Neuronal stem cell (in vitro differentiated cells): ENCODE measurements around the gene PLA2G4A.

ENCODE experiments used
- DNase-seq: peaks from one replicate; pipeline ENCODE4 v3.0.0-alpha.2; 2013; ENCODE audit warnings: low spot score
- H2AFZ ChIP-seq: one replicate; pipeline ENCODE4 v1.6.1; 2013; ENCODE audit warnings: mild to moderate bottlenecking, low read length, inconsistent platforms
- H2AK5ac ChIP-seq: 2 replicates; pipeline ENCODE4 v1.6.1; 2013; ENCODE audit warnings: low read depth, mild to moderate bottlenecking, inconsistent platforms, low read length, moderate library complexity, mixed read lengths
- H2BK120ac ChIP-seq: 2 replicates; pipeline ENCODE4 v1.6.1; 2013; ENCODE audit warnings: low read depth, mild to moderate bottlenecking, inconsistent platforms, low read length, moderate library complexity, mixed read lengths
- H2BK12ac ChIP-seq: one replicate; pipeline ENCODE4 v1.6.1; 2013; ENCODE audit warnings: low read length, inconsistent platforms
- H2BK15ac ChIP-seq: 2 replicates; pipeline ENCODE4 v1.6.1; 2013; ENCODE audit warnings: mild to moderate bottlenecking, low read length, inconsistent platforms, mixed read lengths
- H2BK5ac ChIP-seq: one replicate; pipeline ENCODE4 v1.6.1; 2013; ENCODE audit warnings: inconsistent platforms, mild to moderate bottlenecking, low read length, moderate library complexity
- H3K14ac ChIP-seq: one replicate; pipeline ENCODE4 v1.6.1; 2013; ENCODE audit warnings: low read length, inconsistent platforms
- H3K18ac ChIP-seq: 2 replicates; pipeline ENCODE4 v1.6.1; 2013; ENCODE audit warnings: low read length, inconsistent platforms
- H3K23ac ChIP-seq: 2 replicates; pipeline ENCODE4 v1.6.1; 2013; ENCODE audit warnings: low read depth, mild to moderate bottlenecking, mixed read lengths, low read length, inconsistent platforms; ENCODE audit not compliant: poor library complexity
- H3K27ac ChIP-seq: replicated peaks from 3 replicates; pipeline ENCODE4 v1.5.1; 2013; ENCODE audit warnings: low read length, inconsistent platforms
- H3K27me3 ChIP-seq, 3 experiments: 2 replicates each; pipeline ENCODE4 v1.6.1; 2013; ENCODE audit warnings: low read length in 3 of 3, mild to moderate bottlenecking in 2 of 3, inconsistent platforms in 1 of 3, low read depth in 1 of 3, mixed read lengths in 1 of 3, moderate library complexity in 1 of 3; ENCODE audit not compliant: control insufficient read depth in 3 of 3, insufficient read depth in 3 of 3
- H3K36me3 ChIP-seq, 2 donors: replicated peaks in 1 of 2; 2 replicates each; pipeline ENCODE4 v1.6.1; 2013; ENCODE audit warnings: low read length in 2 of 2; ENCODE audit not compliant: control insufficient read depth in 2 of 2, insufficient read depth in 2 of 2
- H3K4ac ChIP-seq: 2 replicates; pipeline ENCODE4 v1.6.1; 2013; ENCODE audit warnings: inconsistent platforms, mild to moderate bottlenecking, low read length, moderate library complexity
- H3K4me1 ChIP-seq, 2 donors: 1 replicate in 1 of 2; 2 replicates in 1 of 2; pipeline ENCODE4 v1.6.1; 2013; ENCODE audit warnings: low read length in 2 of 2, low read depth in 1 of 2; ENCODE audit not compliant: control insufficient read depth in 2 of 2, insufficient read depth in 1 of 2
- H3K4me2 ChIP-seq: one replicate; pipeline ENCODE4 v1.6.1; 2013; ENCODE audit warnings: mild to moderate bottlenecking, low read length, inconsistent platforms; ENCODE audit not compliant: insufficient read depth, poor library complexity, severe bottlenecking
- H3K4me3 ChIP-seq, 2 donors: 2 replicates each; pipeline ENCODE4 v1.5.1; 2013; ENCODE audit warnings: low read length in 2 of 2, mild to moderate bottlenecking in 2 of 2, inconsistent platforms in 1 of 2, moderate library complexity in 1 of 2
- H3K79me1 ChIP-seq: one replicate; pipeline ENCODE4 v1.6.1; 2013; ENCODE audit warnings: low read depth, mild to moderate bottlenecking, inconsistent platforms, low read length, moderate library complexity
- H3K9ac ChIP-seq: one replicate; pipeline ENCODE4 v1.6.1; 2013; ENCODE audit warnings: mild to moderate bottlenecking, low read depth, low read length, inconsistent platforms; ENCODE audit not compliant: poor library complexity
- H3K9me3 ChIP-seq, 2 donors: replicated peaks in 1 of 2; 2 replicates each; pipeline versions ENCODE3 to v1.6.1; 2013; ENCODE audit warnings: low read length in 2 of 2, mild to moderate bottlenecking in 2 of 2, inconsistent platforms in 1 of 2, low read depth in 1 of 2, mixed read lengths in 1 of 2, moderate library complexity in 1 of 2; ENCODE audit not compliant: control insufficient read depth in 2 of 2, insufficient read depth in 1 of 2
- H4K8ac ChIP-seq: one replicate; pipeline ENCODE4 v1.6.1; 2013; ENCODE audit warnings: low read depth, mild to moderate bottlenecking, inconsistent platforms, low read length, moderate library complexity
- H4K91ac ChIP-seq: one replicate; pipeline ENCODE4 v1.6.1; 2013; ENCODE audit warnings: low read length, low read depth, mild to moderate bottlenecking, inconsistent platforms; ENCODE audit not compliant: poor library complexity
- WGBS, 2 donors: extraction: QIAGEN DNeasy Blood & Tissue Kit; methylation state at CpG; one replicate each; pipeline ENCODE4 v1.1.7; 2013; ENCODE audit warnings: missing lambda C conversion rate in 2 of 2, mixed read lengths in 1 of 2; ENCODE audit not compliant: insufficient read length in 2 of 2, insufficient replicate concordance in 1 of 2; ENCODE audit errors: extremely low coverage in 2 of 2; 5-methylcytosine and 5-hydroxymethylcytosine counted together

The PLA2G4A gene

DNA sequence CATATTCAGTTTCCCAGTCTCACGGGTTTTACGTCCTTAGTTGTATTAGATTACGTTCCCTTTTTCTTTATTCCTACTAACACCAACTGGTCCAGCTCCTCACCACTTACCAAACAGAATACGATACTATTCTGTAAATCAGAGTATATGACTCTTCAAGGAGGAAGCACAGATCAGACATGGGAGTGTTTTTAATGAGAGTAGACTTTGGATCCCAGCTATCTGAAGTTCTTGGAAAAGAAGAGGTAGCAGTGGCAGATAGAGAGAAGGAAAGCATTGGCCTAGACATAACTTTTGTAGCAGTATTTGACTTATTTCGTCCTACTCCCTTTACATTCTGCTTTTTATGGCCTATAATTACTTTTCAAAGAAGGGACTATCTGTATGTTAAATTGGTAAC lies 24.1 kb upstream of the PLA2G4A start:
- H3K4me1 ChIP-seq = no peaks in the 10 kb centered on the region
- no peak overlapping the region for H2AFZ ChIP-seq
- H2BK12ac ChIP-seq = no peak overlapping the region
- H3K4me3 ChIP-seq = no peak overlapping the region
- no peak for DNase-seq
- H4K91ac ChIP-seq = no peak overlapping the region
- no peak overlapping the region for H2BK120ac ChIP-seq
- H3K14ac ChIP-seq = no peak overlapping the region
- H3K27me3 ChIP-seq = no peaks in the 10 kb centered on the region
- no peak overlapping the region for H2AK5ac ChIP-seq
- H3K23ac ChIP-seq = no peak overlapping the region
- no peak overlapping the region for H3K4ac ChIP-seq
- H3K4me2 ChIP-seq = no peak overlapping the region
- H3K18ac ChIP-seq = no peak overlapping the region
- no peak overlapping the region for H3K9ac ChIP-seq
- H3K27ac ChIP-seq = no peak overlapping the region
- no peak overlapping the region for H4K8ac ChIP-seq
- no CpG with 5 or more reads among the region's 5 CpGs for WGBS, 2 donors
- H3K9me3 ChIP-seq = no peaks in the 10 kb centered on the region
- no peak overlapping the region for H2BK5ac ChIP-seq
- H3K36me3 ChIP-seq = no peaks in the 10 kb centered on the region
- H3K79me1 ChIP-seq = no peaks in the 10 kb centered on the region
- H2BK15ac ChIP-seq = no peak overlapping the region

DNA sequence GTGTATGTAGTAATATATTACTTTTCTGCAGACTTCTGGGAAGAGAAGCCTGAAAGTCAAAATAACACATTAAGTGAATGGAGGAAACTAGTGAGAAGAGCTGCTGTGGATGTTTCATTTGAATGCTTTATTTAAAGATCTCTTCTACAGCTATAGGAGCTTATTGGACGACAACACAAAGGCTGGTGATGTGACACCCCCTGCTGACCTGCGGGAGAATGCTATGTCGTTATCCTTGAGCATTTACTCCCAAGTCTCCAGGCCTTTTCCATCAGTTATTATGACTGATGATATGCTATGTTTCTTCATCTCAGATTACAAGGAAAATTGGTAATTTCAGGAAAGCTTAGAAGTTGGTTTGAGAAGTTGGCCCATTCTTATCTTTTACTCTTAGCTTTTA lies 22.3 kb upstream of the PLA2G4A start:
- H3K9ac ChIP-seq = no peak overlapping the region
- H3K4me1 ChIP-seq = no peaks in the 10 kb centered on the region
- H3K27ac ChIP-seq = no peak overlapping the region
- H3K36me3 ChIP-seq = no peaks in the 10 kb centered on the region
- H2BK15ac ChIP-seq = no peak overlapping the region
- no peak overlapping the region for H2BK5ac ChIP-seq
- no peak overlapping the region for H3K23ac ChIP-seq
- H2AK5ac ChIP-seq = no peak overlapping the region
- H4K91ac ChIP-seq = no peak overlapping the region
- no peak overlapping the region for H4K8ac ChIP-seq
- no peaks in the 10 kb centered on the region for H3K9me3 ChIP-seq
- no peaks in the 10 kb centered on the region for H3K79me1 ChIP-seq
- no peak overlapping the region for H2AFZ ChIP-seq
- H3K4ac ChIP-seq = no peak overlapping the region
- no peak overlapping the region for H2BK120ac ChIP-seq
- H3K14ac ChIP-seq = no peak overlapping the region
- no peak overlapping the region for H2BK12ac ChIP-seq
- no CpG with 5 or more reads among the region's 3 CpGs for WGBS, 2 donors
- no peak overlapping the region for H3K4me2 ChIP-seq
- no peaks in the 10 kb centered on the region for H3K27me3 ChIP-seq
- no peak overlapping the region for H3K18ac ChIP-seq
- no peak for DNase-seq
- no peak overlapping the region for H3K4me3 ChIP-seq

DNA sequence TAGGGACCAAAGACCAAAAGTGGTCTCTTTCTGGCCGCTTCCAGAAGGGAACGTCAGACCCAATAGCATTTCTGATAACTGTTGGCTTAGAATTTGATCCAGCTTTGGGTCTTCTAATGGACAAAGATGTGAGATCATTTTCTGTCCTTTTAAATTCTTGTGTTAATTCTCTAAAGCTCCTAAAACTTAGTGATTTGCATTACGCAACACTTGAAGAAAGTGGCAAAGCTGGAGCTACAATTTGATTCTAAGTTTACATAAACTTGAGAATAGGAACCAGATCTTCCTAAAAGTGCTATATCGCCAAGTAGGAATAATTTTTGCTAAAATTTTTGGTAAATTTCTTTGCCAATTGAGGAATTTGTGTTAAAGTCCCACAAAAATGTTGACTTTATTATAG lies 21.6 kb upstream of the PLA2G4A start:
- H3K14ac ChIP-seq = no peak overlapping the region
- no peak overlapping the region for H4K8ac ChIP-seq
- no peaks in the 10 kb centered on the region for H3K79me1 ChIP-seq
- H2BK120ac ChIP-seq = no peak overlapping the region
- no peak overlapping the region for H3K27ac ChIP-seq
- H2AK5ac ChIP-seq = no peak overlapping the region
- no peak overlapping the region for H2BK12ac ChIP-seq
- H3K4ac ChIP-seq = no peak overlapping the region
- no CpG with 5 or more reads among the region's 4 CpGs for WGBS, 2 donors
- no peaks in the 10 kb centered on the region for H3K4me1 ChIP-seq
- H3K36me3 ChIP-seq = no peaks in the 10 kb centered on the region
- H3K27me3 ChIP-seq = no peaks in the 10 kb centered on the region
- DNase-seq = no peak
- H2BK5ac ChIP-seq = no peak overlapping the region
- no peak overlapping the region for H3K9ac ChIP-seq
- H2BK15ac ChIP-seq = no peak overlapping the region
- H3K18ac ChIP-seq = no peak overlapping the region
- H2AFZ ChIP-seq = no peak overlapping the region
- H3K9me3 ChIP-seq = no peaks in the 10 kb centered on the region
- no peak overlapping the region for H3K4me3 ChIP-seq
- no peak overlapping the region for H4K91ac ChIP-seq
- no peak overlapping the region for H3K23ac ChIP-seq
- H3K4me2 ChIP-seq = no peak overlapping the region

DNA sequence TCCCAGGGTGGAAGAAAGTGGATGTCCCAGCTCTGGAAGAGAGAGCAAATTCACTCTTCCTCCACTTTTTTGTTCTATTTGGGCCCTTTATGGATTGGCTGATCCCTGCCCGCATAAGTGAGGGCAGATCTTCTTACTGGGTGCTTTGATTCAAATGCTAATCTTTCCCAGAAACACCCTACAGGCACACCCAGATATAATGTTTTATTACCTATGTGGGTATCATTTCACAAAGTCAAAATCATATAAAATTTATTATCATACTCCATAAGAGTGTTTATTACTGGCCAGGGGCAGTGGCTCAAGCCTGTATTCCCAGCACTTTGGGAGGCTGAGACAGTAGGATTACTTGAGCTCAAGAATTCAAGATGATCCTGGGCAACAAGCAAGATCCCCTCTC lies 16.9 kb upstream of the PLA2G4A start:
- H3K27me3 ChIP-seq = no peaks in the 10 kb centered on the region
- no peaks in the 10 kb centered on the region for H3K9me3 ChIP-seq
- H4K8ac ChIP-seq = no peak overlapping the region
- no peak overlapping the region for H3K9ac ChIP-seq
- no peak overlapping the region for H3K4me2 ChIP-seq
- H3K36me3 ChIP-seq = no peaks in the 10 kb centered on the region
- H3K4ac ChIP-seq = no peak overlapping the region
- no peak overlapping the region for H3K4me3 ChIP-seq
- H2BK120ac ChIP-seq = no peak overlapping the region
- H2AFZ ChIP-seq = no peak overlapping the region
- no peak overlapping the region for H3K18ac ChIP-seq
- no CpG with 5 or more reads among the region's 1 CpG for WGBS, 2 donors
- H3K79me1 ChIP-seq = no peaks in the 10 kb centered on the region
- no peak overlapping the region for H2AK5ac ChIP-seq
- no peak overlapping the region for H3K23ac ChIP-seq
- no peak overlapping the region for H3K14ac ChIP-seq
- H2BK12ac ChIP-seq = no peak overlapping the region
- no peak overlapping the region for H2BK15ac ChIP-seq
- H3K27ac ChIP-seq = no peak overlapping the region
- DNase-seq = no peak
- no peak overlapping the region for H2BK5ac ChIP-seq
- H4K91ac ChIP-seq = no peak overlapping the region
- H3K4me1 ChIP-seq = no peaks in the 10 kb centered on the region
